HPDE6-E6E7 (cell line): ENCODE results near the gene DDX56.
"Not testable (repeated sequence)": the region's sequence is repeated elsewhere in the genome, so short reads cannot be mapped to it uniquely, and the experiment has no call there.

Experiments
- DNase-seq: peaks from one replicate; pipeline ENCODE4 v3.0.0; 2011; ENCODE audit warnings: missing footprints; ENCODE audit errors: extremely low spot score

DDX56 gene

GRCh38 chr7:44563171-44563679, 10.5 kb downstream of the DDX56 start:
- no peak for DNase-seq

- not testable (repeated sequence) for DNase-seq
Observed at GRCh38 chr7:44562622-44562962, 11.1 kb downstream of the DDX56 start.

- DNase-seq: peak; percentile 69
Observed at GRCh38 chr7:44561962-44562621, 11.6 kb downstream of the DDX56 start.

- no peak for DNase-seq
Observed at GRCh38 chr7:44561481-44561880, 12.2 kb downstream of the DDX56 start.

- DNase-seq: no peak
Observed at GRCh38 chr7:44559485-44559884, 14.2 kb downstream of the DDX56 start.

- no peak for DNase-seq
Observed at GRCh38 chr7:44557485-44557884, 16.2 kb downstream of the DDX56 start.

GRCh38 chr7:44555350-44555749, 18.4 kb downstream of the DDX56 start:
- DNase-seq: no peak

DNA sequence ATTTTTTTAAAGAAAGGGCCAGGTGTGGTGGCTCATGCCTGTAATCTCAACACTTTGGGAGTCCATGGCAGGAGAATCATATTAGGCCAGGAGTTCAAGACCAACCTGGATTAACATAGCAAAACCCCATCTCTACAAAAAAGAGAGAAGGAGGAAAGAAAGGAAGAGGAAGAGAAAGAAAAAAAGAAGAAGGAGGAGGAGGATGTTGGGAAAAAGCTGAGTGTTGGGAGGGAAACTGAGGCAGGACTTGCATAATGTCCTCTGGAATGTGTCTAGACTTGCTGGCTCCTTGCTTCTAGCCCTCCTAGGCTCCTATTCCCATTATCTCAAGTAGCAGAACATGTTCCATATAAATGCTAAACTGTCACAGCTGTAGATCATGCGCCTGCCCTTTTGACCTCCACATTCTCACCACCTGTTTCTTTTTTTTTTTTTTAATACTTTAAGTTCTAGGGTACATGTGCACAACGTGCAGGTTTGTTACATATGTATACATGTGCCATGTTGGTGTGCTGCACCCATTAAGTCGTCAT, 21.2 kb downstream of the DDX56 start:
- DNase-seq: not testable (repeated sequence)

- DNase-seq: no peak
Observed at GRCh38 chr7:44549457-44549856, 24.3 kb downstream of the DDX56 start.

- DNase-seq: no peak
Observed at GRCh38 chr7:44548893-44549292, 24.8 kb downstream of the DDX56 start.

- DNase-seq: no peak
Observed at GRCh38 chr7:44547536-44548231, 26.0 kb downstream of the DDX56 start.

- DNase-seq: no peak
Observed at GRCh38 chr7:44541876-44542610, 31.7 kb downstream of the DDX56 start.

- no peak for DNase-seq
Observed at GRCh38 chr7:44541028-44541869, 32.5 kb downstream of the DDX56 start, which contains the start of gene NPC1L1. Gene NPC1L1 (minus strand): TSS chr7:44541330. CDS start chr7:44541259, 71 bp downstream.

GRCh38 chr7:44540592-44541027, 33.1 kb downstream of the DDX56 start:
- no peak for DNase-seq

GRCh38 chr7:44539669-44540506, 33.8 kb downstream of the DDX56 start:
- DNase-seq: no peak

- DNase-seq: no peak
Observed at GRCh38 chr7:44538798-44539668, 34.7 kb downstream of the DDX56 start.

DNA sequence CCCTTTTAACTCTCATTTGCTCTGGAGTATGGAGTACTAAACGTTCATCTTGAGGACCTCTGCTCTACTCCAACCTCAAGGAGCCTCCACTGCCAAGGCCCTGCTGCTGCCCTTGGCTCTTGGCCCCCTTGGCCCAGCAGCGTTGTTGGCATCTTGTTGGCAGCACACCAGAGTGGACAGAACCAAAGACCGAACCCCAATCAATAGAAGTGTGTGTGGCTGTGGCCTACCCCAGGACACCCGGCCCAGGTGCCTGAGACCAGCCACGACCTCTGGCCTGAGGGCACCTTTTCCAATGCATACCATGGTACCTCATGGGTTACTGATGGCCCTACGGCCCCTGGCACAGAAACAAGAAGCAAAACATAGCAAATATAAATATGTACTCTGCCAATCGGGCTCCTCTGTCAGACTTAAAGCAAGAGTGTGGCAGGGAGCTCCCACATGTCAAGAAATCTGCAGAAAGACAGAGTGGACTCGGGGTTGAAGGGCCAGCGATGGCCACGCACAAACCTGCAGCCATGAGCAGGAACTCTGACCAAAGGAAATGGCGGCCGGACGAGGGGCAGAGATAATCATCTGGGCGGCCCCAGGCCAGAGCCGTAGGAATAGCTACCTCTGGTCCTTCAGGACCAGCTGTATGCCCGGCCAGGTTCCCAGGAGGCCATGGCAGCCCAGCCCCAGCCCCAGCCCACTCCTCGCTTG, 35.5 kb downstream of the DDX56 start:
- DNase-seq: no peak

DNA sequence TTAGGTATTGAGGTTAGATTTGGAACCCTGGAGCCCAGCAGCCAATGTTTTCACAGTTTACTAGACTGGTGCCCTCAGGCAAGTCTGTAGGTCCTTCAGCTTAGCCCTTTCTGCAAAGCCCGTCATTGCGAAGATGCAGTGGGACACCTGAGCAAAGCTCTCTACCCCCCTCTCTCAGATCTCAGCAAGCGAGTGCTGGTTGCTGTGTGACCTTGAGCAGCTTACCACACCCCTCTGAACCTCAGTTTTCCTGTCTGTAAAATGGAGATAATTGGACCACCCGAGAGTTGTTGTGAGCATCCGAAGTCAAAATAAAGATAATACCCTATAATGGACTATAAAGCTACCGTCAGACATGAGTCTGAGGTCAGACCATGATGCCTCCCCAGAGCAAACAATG, 36.3 kb downstream of the DDX56 start:
- no peak for DNase-seq

GRCh38 chr7:44536090-44536489, 37.6 kb downstream of the DDX56 start:
- no peak for DNase-seq
